Bronchial epithelial cell (primary cell): ENCODE results near the gene PAX2. TPM values are rescaled to one million over a fixed set of nuclear protein-coding genes. Genes with fewer than 3 reads are reported as not detected.

ENCODE experiments used
- DNase-seq: peaks from one replicate; pipeline ENCODE4 v3.0.0-alpha.2; 2010; ENCODE audit warnings: low read depth
- FAIRE-seq: peaks from 2 replicates; lab custom pipeline; 2011; peaks lifted over from hg19 to GRCh38; lab: Jason Lieb, UNC
- H3K27me3 ChIP-seq: 2 replicates; pipeline ENCODE4 v1.5.1; 2011; ENCODE audit warnings: low read length; ENCODE audit not compliant: control insufficient read depth, insufficient read depth
- H3K36me3 ChIP-seq: 2 replicates; pipeline ENCODE4 v1.5.1; 2011; ENCODE audit warnings: low read length; ENCODE audit not compliant: control insufficient read depth, insufficient read depth
- H3K4me3 ChIP-seq: 2 replicates; pipeline ENCODE4 v1.5.1; 2011; ENCODE audit warnings: mild to moderate bottlenecking, low read depth, low read length, control low read depth
- total RNA-seq: library from RNA; depleted of rRNA; stranded (reverse); fragments of >200 nt; gene quantifications from 2 replicates; pipeline ENCODE4 v1.2.1, GENCODE V29; 2014
- TF ChIP-seq, protein P1 (sequence below): IDR thresholded peaks from 2 replicates; pipeline ENCODE4 v1.5.1; 2011; ENCODE audit warnings: mild to moderate bottlenecking, moderate library complexity, low read length, control low read depth, inconsistent platforms; ENCODE audit not compliant: insufficient read depth, severe bottlenecking

PAX2 gene
- total RNA-seq, 1 donor from 2014 or later, result not detected

DNA sequence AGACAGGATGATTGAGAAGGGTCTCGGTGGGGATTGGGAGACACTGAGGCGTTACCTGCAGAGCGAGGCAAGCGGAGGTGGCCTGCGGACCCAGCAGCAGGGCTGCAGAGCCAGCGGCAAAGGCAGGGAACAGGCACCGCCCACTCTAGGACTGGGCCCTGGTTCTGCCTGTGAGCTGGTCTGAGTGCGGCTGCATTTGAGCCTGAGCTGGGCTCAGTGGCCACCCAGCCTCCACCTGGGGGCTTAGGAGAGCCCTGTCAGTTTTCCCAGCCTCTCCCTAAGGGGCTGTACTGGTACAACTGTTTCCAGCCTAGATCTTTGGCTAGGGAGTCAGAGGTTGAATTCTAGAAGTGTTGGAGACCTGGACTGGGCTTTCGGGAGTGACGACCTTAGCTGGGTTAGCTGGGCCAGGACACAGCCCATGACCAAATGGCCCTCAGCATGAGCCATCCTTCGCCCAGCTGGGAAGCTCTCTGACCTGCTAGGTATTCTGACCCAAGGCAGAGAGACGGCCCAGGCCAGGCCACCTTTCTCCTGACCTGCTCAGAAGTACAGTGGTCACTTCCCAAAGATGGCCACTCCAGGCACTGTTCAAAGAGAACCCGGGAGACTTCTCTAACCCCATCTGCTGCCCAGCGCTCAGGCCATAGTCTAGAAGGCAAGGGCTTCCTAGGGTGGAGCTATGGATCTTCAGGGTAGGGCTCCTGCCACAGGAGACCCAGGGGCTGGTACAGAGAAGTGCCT lies 64.9 kb downstream of the PAX2 start:
- H3K27me3 ChIP-seq, result peaks cover 28% of the 10 kb centered on the region
- no peak for DNase-seq
- no peak for FAIRE-seq
- TF ChIP-seq, protein P1, sequence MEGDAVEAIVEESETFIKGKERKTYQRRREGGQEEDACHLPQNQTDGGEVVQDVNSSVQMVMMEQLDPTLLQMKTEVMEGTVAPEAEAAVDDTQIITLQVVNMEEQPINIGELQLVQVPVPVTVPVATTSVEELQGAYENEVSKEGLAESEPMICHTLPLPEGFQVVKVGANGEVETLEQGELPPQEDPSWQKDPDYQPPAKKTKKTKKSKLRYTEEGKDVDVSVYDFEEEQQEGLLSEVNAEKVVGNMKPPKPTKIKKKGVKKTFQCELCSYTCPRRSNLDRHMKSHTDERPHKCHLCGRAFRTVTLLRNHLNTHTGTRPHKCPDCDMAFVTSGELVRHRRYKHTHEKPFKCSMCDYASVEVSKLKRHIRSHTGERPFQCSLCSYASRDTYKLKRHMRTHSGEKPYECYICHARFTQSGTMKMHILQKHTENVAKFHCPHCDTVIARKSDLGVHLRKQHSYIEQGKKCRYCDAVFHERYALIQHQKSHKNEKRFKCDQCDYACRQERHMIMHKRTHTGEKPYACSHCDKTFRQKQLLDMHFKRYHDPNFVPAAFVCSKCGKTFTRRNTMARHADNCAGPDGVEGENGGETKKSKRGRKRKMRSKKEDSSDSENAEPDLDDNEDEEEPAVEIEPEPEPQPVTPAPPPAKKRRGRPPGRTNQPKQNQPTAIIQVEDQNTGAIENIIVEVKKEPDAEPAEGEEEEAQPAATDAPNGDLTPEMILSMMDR, result no peak
- no peaks in the 10 kb centered on the region for H3K36me3 ChIP-seq
- no peak overlapping the region for H3K4me3 ChIP-seq

DNA sequence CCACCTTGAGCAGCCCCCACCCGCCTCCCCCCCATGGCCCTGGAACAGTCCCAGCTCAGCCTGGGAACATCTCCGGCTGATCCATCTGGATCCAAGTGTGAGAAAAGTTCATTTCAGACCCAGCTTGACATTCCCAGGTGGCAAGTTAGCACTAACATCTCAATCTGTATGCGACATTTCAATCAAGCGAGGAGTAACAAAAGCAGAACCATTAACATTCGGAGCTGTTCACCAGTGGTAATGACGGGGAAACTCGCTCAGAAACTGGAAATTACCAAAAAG lies 65.4 kb downstream of the PAX2 start:
- no peak for FAIRE-seq
- Histone ChIP-seq H3K4me3 (no peak overlapping the region), H3K36me3 (no peaks in the 10 kb centered on the region), H3K27me3 (peaks cover 28% of the 10 kb centered on the region)
- DNase-seq, result no peak
- TF ChIP-seq, protein P1, result no peak

DNA sequence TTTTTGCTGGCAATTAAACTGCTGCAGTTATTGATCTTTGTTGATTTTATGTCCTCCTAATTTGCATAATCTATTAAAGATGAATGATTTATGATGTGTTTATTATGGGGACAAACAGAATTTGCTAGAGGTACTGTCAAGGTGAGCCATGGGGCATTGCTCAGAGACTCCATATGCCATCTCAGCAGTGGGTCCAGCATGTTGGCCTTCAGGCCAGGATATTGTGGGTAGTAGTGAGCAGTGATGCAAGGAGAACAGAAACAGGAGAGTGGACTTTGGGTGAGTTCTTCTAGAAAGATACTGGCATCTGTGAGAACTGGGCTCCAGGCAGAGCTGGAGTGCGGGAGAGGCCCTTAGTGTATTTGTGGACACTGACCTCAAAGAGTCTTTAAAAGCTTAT lies 65.9 kb downstream of the PAX2 start:
- TF ChIP-seq, protein P1, result no peak
- peaks cover 28% of the 10 kb centered on the region for H3K27me3 ChIP-seq
- no peak overlapping the region for H3K4me3 ChIP-seq
- FAIRE-seq (no peak), DNase-seq (no peak)
- H3K36me3 ChIP-seq, result no peaks in the 10 kb centered on the region

DNA sequence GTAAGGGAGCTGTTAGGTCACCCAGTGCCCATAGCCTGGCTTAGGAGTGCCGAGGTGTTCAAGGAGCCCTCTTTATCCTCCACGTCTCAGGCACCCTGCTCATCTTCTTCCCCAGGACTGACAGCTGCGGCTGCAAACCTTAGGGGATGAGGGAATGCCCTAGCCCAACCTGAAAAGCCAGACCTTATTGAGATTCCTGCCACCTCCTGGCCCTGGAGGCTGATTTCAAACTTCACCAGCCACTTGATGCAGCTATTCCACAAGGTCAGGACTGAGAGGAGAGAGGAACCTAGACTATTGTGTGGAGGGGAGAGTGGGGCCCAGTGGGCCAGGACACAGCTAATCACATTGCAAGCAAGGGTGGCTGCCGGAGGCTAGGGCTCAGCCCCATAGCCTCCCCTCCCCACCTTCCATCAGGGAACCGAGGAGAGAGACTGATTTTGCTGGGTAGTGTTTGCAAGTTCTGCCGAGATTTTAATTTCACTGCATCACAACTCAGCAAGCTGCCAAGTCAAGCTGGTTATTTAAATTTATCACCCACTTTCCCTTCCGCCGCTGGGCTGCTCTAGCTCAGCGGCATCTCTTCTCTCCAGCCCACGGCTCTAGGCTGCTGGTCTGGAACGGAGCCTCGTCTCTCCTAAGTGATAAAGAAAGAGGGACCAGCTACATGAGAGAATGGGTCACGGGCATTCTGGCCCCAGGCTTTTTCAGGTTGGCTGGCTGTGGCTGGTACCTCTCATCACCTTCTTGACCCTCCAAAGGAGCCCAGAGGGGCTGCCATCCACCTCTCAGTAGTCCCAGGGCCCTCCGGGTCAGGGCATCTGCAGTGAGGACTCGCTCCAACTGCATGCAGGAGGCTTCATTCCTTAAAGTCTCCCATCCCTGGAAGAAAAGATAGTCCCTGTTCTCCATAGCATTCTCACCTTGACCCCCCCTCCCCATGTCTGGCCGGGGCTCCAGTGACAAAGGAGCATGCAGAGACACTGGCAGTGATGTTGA lies 66.7 kb downstream of the PAX2 start:
- Histone ChIP-seq H3K36me3 (no peaks in the 10 kb centered on the region), H3K27me3 (peaks cover 25% of the 10 kb centered on the region), H3K4me3 (no peak overlapping the region)
- DNase-seq (no peak), FAIRE-seq (no peak)
- TF ChIP-seq, protein P1, result no peak

DNA sequence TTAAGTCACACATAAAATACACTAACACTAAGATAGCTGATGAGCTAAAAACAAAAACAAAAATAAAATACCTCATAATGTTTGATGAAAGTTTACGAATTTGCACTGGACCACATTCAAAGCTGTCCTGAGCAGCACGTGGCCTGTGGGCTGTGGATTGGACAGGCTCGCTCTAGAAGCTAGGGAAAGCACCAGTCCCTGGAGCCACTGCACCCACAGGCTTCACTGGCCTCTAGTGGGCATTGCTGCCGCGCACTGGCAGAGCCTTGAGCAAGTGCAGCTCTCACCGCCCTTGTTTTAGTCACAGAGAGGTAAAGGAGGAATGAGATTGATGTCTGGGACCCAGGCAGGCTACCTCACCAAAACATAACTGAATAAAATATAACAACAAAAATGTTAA lies 67.6 kb downstream of the PAX2 start:
- no peak overlapping the region for H3K4me3 ChIP-seq
- FAIRE-seq, result no peak
- TF ChIP-seq, protein P1, result no peak

More for the DNA sequence above, 67.6 kb downstream of the PAX2 start:
- no peak for DNase-seq
- no peaks in the 10 kb centered on the region for H3K36me3 ChIP-seq
- H3K27me3 ChIP-seq, result peaks cover 25% of the 10 kb centered on the region
